Sciatic nerve (tissue), 2 donors: ENCODE data around the gene CPN1. TPM values are rescaled to one million over a fixed set of nuclear protein-coding genes. Genes with fewer than 3 reads are reported as not detected.
"Not testable (repeated sequence)": the region's sequence is repeated elsewhere in the genome, so short reads cannot be mapped to it uniquely, and the experiment has no call there.

ENCODE experiments used
- ATAC-seq: fragments of 200-7000 bp; cut with Tn5 transposase; one replicate; pipeline ENCODE4 v1.9.1; 2020; ENCODE audit warnings: mild to moderate bottlenecking, moderate library complexity
- DNase-seq: peaks from one replicate; pipeline ENCODE4 v3.0.0-alpha.2; 2020; ENCODE audit warnings: low spot score
- intact Hi-C: fragments of 100-400 bp; cut with DNase I; formaldehyde crosslinking; loops from one replicate; pipeline ENCODE4 v1.14.2; 2022
- total RNA-seq: library from RNA; stranded (reverse); fragmentation: NEBNext Ultra II Directional; extraction: Animal tissue kit (Norgen Biotek cat#: 25700); gene quantifications from one replicate; pipeline ENCODE4 v1.2.1, GENCODE V29; 2021
- donor health status: DM: no; HTN: no; CAD: no.
- donor health status: DM: no; HTN: no; CAD: no.

The CPN1 gene
- total RNA-seq: not detected

DNA sequence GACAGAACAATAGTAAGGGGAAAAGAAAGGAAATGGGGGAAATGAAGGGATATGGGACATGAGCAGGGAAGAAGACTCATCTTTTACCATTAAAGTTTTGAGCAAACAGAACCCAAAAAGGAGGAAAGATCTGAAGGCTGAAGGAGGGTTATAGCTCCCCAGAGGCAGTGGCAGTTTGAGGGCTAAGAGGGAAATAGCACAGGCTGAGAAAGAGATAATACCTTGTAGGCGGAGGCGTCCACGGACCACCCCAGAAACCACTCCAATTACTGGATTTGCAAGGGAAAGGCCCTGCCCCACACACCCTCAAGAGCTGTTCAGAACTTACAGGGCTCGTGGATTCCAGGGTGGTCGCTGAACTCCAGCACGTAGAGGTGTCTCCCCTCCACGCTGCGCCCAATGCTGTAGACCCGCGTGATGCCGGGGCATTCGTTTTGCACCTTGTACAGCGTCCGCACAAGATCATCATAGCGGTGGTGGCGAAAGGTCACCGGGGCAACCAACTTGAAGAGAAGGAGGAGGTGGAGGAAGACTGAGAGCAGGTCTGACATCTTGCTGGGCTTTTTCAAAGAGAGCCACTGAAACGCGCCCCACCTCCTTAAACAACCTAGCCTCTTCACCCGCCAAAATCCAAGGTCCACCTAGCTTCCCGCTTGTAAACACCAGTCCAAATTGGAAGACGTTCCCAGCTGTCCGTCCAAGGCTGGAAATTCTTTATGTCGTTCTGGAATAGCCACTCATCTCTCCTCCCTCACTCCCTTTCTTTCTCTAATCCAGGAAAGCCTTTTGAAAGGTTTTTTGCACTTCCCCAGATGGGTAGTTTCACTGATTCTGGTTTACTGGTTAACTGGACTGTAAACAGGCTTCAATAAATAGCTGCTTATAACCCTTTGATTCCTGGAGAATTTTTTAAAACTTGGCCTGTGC is at the start of gene CPN1:
Gene CPN1 (minus strand): TSS at position 795 of the 927 bp plus-strand sequence. CDS start 244 bp downstream, at position 551.
- ATAC-seq: no peak
- no peak for DNase-seq
- intact Hi-C loops: no loop called here

DNA sequence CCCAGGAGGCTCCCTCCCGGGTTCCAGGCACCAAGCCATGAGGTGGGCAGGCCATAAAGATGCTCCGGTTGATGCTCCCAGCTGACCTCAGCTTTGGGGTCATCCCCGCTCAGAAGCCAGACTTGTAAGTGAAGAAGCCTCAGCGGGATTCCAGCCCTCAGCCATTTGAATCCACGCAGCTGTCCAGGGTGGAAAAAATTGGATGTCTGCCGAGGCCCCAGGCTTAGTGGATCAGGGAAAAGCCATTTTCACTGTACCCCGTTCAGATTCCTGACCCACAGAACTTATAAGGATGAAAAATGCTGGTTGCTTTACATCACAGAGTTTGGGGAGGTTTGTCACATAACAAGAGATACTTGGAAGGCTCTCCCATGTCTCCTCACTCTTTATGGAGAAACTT is 49.2 kb upstream of the CPN1 start:
- intact Hi-C loops: no loop called here
- ATAC-seq (no peak), DNase-seq (no peak)

DNA sequence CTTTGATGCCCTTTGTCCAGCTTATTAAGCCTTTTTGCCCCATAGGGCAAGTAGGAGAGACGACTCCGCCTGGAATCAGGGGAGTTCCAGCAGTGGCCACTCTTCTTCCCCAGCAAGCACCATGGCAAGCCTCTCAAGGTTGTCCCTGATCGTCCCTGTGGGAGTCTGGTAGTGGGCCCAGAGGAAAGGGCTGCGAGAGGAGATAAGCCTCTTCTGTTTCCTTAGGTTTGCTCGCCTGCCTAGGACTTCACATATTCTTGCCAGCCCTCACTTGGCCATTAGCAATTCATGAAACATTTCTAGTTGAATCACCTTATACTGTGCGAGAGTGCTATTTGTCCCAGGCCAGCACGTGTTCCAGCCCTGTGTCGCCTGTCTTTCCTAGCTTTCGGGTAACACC is 47.8 kb upstream of the CPN1 start:
- intact Hi-C loops: no loop called here
- DNase-seq (no peak), ATAC-seq (no peak)

DNA sequence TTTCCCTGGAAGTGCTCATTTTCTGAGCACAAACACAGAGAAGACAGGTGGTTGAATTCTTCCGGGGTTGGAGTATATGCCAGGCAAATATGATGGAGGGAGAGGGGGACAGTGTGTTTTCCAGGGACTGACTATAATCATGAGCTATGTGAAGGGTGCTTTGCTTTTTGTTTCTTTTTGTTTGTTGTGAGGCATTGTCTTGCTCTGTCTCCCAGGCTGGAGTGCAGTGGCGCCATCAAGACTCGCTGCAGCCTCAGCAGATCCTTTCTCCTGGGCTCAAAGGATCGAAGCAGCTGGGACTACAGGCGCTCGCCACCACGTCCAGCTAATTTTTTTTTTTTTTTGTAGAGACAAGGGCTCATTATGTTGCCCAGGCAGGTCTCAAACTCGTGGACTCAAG is 47.3 kb upstream of the CPN1 start:
- no peak for ATAC-seq
- DNase-seq: no peak
- intact Hi-C loops: no loop called here

DNA sequence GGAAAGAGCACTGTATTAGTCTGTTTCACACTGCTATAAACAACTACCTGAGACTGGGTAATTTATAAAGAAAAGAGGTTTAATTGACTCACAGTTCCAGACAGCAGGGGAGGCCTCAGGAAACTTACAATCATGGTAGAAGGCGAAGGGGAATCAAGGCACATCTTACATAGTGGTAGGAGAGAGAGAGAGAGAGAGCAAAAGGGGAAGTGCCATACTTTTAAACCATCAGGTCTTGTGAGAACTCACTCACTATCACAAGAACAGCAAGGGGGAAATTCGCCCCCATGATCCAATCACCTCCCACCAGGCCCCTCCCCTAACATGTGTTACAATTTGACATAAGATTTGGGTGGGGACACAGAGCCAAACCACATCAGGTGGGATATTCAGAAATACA is 43.7 kb upstream of the CPN1 start:
- intact Hi-C loops, DNase-seq, ATAC-seq: not testable (repeated sequence)

DNA sequence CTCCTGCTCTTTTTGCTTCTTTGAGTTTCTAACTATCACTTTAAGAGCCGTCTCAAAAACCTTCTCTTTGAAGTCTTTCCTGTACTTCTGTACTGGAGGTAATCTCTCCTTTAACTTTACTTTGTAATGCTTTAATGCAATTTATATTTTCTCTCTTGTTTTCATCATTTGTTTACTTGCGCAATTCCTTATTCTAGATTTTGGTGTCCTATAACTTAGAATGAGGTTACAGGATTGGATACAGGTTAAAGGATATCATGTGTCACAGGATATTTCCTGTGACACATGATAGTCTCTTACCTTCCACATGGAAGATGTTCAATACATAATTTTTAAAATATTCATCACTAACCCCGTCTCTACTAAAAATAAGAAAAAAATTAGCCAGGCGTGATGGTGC is 42.4 kb upstream of the CPN1 start:
- DNase-seq (no peak), ATAC-seq (no peak)
- intact Hi-C loops: no loop called here

DNA sequence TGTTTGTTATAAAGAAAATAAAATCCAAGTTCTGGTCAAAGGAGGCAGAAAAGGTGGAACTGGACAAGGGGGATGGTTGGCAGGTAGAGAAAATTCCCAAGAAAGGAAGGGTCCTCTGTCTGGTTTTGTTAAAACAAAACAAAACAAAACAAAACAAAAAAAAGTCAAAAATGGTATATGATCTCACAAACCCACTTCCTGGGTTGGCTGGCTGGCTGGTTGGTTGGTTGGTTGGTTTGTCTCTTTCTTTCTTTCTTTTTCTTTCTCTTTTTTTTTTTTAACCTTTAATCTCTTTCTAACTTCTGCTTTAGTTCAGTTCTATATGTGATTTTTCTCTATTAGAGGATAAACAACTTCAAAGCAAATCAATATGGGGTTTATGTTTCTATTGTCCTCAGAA is 41.1 kb upstream of the CPN1 start:
- intact Hi-C loops: no loop called here
- no peak for DNase-seq
- ATAC-seq: no peak

DNA sequence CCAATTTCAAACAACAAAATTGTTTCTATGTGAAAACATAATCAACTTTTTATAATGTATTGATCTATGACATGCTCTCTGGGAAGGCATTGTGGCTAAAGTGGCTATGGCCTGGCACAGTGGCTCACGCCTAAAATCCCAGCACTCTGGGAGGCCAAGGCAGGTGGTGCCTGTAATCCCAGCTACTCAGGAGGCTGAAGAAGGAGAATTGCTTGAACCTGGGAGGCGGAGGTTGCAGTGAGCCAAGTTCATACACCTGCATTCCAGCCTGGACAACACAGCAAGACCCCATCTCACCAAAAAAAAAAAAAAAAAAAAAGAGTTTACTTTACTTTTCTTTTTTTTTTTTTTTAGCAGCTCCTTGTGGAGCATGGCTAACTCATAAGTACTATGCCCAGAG is 38.9 kb upstream of the CPN1 start:
- intact Hi-C loops: no loop called here
- DNase-seq: no peak
- no peak for ATAC-seq

DNA sequence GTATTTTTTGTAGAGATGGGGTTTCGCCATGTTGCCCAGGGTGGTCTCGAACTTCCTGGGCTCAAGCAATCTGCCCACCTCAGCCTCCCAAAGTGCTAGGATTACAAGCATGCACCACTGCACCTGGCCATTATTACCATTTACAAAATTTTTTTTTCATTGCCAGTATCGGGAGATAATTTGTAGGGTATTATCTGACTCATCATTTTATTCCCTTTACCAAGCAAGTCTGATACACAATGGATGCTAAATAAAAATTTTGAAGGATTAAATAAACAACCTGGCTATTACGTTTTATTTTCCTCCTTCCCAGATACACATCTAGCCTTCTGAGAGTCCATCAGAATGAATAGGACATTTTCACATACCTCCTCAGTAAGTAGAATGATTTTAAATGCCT is 38.1 kb upstream of the CPN1 start:
- ATAC-seq (no peak), DNase-seq (no peak)
- intact Hi-C loops: no loop called here

DNA sequence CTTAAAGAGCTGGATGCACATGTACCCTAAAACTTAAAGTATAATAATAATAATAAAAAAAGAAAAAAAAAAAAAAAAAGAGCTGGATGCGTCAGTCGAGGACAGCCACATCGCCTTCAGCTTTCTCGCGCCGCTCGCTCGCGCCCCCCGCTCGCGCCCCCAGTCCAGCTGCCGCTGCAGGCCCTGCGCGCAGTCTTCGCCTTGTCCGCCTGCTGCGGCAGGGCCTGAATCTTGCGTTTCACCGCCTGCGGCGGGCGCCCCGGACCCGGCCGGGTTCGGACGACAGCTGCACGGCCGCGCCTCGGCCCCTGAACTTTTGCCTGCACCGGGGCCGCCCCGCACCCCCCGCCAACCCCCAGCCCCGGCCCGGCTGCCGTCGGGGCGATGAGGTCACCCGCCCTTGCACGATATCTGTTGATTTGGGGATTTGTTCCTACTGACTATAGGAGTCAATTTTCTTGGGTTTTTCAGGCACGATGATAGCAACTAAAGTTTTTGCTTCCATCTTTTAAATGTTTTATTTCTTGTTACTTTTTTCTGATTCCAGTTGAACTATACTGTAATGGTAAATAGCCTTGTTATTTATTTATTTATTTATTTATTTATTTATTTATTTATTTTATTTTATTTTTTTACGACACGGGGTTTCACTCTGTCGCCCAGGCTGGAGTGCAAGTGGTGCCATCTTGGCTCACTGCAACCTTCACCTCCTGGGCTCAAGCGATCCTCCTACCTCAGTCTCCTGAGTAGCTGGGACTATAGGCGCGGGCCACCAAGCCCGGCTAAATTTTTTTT is 33.5 kb upstream of the CPN1 start:
- DNase-seq: no peak
- intact Hi-C loops: no loop called here
- no peak for ATAC-seq

DNA sequence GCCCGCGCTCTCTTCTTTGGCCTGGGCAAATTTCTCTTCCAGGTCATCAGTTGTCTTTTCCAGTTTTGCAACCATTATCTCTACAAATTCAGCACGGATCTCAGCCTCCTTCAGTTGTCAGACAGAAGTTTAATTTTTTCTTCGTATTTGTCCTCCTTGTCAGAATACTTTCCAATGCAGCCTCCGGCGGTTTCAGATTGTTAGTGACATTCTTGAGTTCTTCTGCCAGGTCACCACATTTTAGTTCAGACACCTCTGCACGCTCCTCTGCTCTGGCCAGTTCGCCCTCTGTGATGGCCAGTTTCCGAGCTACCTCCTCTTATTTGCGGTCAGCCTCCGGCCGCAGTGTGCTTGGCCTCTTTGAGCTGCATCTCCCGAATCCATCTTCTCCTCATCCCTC is 32.8 kb upstream of the CPN1 start:
- DNase-seq (no peak), ATAC-seq (no peak)
- intact Hi-C loops: no loop called here

DNA sequence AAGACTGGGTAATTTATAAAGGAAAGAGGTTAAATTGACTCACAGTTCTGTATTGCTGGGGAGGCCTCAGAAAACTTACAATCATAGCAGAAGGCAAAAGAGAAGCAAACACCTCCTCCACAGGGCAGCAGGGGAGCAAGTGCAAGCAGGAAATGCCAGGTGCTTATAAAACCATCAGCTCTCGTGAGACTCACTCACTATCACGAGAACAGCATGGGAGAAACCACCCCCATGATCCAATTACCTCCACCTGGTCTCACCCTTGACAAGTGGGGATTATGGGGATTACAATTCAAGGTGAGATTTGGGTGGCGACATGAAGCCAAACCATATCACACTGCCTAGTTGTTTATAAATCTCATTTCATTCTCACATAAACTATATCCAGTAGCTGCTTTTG is 28.0 kb upstream of the CPN1 start:
- intact Hi-C loops: no loop called here
- ATAC-seq (no peak), DNase-seq (no peak)

DNA sequence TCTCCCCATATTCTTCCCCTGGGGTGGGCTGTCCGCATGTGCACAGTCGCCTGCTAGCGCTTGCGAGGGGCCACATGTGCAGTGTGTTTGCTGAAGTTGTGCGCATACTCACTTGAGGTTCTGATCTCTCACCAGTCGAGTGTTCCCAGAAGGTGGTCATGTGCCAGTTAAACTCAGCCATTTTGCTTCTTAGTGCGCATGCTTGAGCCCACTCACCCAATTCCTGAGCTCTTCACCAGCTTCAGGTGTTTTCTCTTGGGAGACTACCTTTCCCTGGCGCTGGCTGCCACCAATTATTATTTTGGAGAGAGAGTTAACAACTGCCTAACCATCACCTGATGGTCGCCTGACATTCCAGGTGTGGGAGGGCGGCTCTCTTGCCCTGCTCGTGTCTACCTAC is 25.2 kb upstream of the CPN1 start:
- DNase-seq (no peak), ATAC-seq (no peak)
- intact Hi-C loops: no loop called here

DNA sequence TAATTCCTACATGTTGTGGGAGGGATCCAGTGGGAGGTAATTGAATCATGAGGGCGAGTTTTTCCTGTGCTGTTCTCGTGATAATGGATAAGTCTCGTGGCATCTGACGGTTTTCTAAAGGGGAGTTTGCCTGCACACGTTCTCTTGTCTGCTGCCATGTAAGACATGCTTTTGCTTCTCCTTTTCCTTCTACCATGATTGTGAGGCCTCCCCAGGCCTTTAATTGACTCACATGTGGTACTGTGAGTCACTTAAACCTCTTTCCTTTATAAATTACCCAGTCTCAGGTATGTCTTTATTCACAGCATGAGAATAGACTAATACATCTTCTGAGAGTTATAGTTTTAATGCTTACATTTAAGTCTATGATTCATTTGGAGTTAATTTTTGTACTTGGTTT is 22.6 kb upstream of the CPN1 start:
- DNase-seq: no peak
- intact Hi-C loops: no loop called here
- no peak for ATAC-seq

DNA sequence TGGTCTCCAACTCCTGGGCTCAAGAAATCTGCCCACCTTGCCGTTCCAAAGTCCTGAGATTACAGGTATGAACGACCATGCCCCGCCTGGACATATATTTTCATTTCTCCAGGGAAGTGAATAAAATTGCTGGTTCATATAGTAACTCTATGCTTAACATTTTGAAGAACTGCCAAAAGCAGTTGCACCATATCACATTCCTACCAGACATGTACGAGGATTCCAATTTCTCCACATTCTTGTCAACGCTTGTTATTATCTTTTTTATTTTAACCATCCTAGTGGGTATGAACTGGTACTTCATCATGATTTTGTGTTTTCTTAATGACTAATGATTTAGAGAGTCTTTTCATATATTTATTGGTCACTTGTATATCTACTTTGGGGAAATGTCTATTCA is 21.9 kb upstream of the CPN1 start:
- intact Hi-C loops: no loop called here
- no peak for ATAC-seq
- no peak for DNase-seq

DNA sequence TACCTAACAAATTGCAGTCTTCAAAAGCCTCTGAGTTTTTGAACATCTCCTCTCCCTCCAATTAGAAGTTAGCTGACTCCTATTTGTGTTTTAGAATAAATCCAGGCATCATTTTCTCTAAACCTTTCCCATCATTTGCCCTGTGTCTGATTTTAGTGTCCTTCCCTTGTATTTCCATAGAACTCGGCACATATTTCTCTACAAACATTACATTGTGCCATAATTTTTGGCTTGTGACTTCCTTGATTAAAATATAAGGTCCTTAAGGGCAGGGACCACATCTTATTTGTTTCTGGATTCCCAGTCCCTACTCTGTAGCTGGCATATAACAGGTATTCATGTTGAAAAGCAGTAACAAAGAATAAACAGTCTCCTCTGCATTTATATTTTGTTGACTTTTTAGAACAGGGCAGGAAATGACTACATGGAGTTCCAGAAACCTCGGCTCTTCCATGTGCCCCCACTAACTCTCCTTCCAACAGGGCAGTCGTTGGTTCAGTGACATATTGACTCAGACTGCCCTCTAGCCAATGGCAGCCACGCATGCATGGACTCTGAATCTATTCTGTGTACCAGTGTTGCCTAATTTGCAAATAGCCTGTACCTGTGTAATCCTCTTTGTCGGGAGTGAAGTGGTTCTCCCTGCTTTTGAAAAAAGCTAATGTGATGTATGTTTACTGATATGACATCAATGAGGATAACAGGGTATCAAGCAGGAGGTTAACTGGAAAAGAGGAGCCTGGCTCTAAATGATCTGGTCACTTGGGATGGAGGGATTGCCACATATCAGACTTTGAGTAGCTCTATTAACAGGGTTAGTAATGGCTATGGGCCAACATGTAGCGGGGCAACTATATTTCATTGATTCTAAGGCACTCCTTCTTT is 19.8 kb upstream of the CPN1 start:
- ATAC-seq: no peak

DNA sequence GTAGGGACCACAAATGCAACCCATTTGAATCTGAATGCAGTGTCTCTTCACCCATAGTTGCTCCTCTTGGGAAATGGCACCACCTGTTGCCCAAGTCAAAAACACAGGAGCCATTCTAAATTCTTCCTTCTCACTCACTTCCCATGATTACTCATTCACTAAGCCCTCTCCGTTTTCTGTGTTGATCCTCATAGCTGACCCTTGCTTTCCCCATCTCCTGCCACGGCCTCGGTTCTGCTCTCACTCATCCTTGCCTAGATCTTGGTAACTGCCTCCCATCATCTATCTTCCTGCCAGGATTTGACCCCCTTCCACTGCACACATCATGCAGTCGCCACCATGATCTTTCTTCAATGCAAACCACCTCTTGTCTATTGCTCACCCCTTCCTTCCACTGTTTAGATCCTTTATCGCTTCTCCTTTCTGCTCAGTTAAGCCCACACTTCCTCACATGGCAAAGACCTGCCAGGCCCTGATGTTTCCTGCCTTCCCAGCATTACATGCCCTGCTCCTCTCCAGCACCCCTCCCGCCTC is 19.0 kb upstream of the CPN1 start:
- DNase-seq: no peak
- intact Hi-C loops: no loop called here
- no peak for ATAC-seq

More for the DNA sequence above, 19.8 kb upstream of the CPN1 start:
- intact Hi-C loops: no loop called here
- DNase-seq: no peak

DNA sequence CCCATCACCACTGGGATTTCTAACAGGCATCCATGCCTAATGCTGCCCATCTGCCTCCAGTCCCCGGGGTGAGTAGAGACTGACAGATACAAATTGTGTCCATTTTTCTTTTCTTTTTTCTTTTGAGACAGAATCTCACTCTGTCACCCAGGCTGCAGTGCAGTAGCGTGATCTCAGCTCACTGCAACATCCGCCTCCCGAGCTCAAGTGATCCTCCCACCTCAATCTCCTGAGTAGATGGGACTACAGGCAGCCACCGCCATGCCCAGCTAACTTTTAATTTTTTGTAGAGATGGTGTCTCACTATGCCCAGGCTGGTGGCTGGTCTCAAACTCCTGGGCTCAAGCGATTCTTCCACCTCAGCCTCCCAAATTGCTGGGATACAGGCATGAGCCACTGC is 7.6 kb upstream of the CPN1 start:
- no peak for ATAC-seq
- intact Hi-C loops: no loop called here
- DNase-seq: no peak

DNA sequence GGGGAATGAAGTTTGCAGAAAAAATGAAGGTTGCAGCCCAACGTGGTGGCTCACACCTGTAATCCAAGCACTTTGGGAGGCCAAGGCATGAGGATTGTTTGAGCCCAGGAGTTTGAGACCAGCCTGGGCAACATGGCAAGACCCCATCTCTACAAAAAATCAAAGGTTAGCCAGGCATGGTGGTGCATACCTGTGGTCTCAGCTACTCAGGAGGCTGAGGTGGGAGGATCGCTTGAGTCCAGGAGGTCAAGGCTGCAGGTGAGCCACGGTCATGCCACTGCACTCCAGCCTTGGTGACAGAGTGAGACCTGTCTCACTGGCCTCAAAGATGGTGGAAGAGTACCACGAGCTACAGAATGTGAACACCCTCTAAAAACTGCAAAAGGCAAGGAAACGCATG is 5.0 kb upstream of the CPN1 start:
- intact Hi-C loops, ATAC-seq, DNase-seq: not testable (repeated sequence)
